Measurements from ENCODE around the gene IFT25.
"Not testable (repeated sequence)": the region's sequence is repeated elsewhere in the genome, so short reads cannot be mapped to it uniquely, and the experiment has no call there.

Gene IFT25

DNA sequence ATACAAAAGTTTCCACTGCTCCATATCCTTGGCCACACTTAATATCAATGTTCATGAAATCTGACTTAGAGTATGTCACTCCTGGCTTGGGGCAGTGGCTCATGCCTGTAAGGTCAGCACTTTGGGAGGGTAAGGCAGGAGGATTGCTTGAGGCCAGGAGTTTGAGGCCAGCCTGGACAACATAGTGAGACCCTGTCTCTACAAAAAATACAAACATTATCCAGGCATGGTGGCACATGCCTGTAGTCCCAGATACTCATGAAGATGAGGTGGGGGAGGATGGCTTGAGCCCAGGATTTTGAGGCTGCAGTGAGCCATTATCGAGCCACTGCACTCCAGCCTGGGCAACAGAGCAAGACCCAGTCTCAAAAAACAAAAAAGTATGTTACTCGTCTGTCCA lies 70.3 kb downstream of the IFT25 start:
- DNase-seq; H3K4ac ChIP-seq (ENCODE audit: low read depth, low read length); H3K4me1 ChIP-seq (ENCODE audit: control insufficient read depth in 1 of 2, insufficient read depth in 2 of 2, low read length in 2 of 2); H2AFZ ChIP-seq (ENCODE audit: insufficient read depth, low read length, poor library complexity); H3K79me2 ChIP-seq (ENCODE audit: control insufficient read depth, insufficient read depth, low read length, poor library complexity); H2BK120ac ChIP-seq (ENCODE audit: insufficient read depth, low read length, poor library complexity); H3K27ac ChIP-seq (ENCODE audit: low read depth, low read length); H3K4me3 ChIP-seq (ENCODE audit: low read depth, low read length); H4K12ac ChIP-seq (ENCODE audit: low read depth, low read length); H3K79me1 ChIP-seq (ENCODE audit: low read length); H3K9me3 ChIP-seq (ENCODE audit: insufficient read depth, low read depth, low read length); H2BK5ac ChIP-seq (ENCODE audit: low read depth, low read length, poor library complexity); H3K4me2 ChIP-seq (ENCODE audit: low read length); H3K9ac ChIP-seq (ENCODE audit: low read length); H3K14ac ChIP-seq (ENCODE audit: low read length); H4K91ac ChIP-seq (ENCODE audit: low read depth, low read length); H3K27me3 ChIP-seq (ENCODE audit: insufficient read depth, low read length); H3K23ac ChIP-seq (ENCODE audit: low read length); H2BK12ac ChIP-seq (ENCODE audit: low read length); H4K8ac ChIP-seq (ENCODE audit: low read depth, low read length); H3K18ac ChIP-seq (ENCODE audit: low read length); H2AK5ac ChIP-seq (ENCODE audit: low read length): not testable (repeated sequence)
- H3K36me3 ChIP-seq (ENCODE audit: control insufficient read depth in 1 of 2, insufficient read depth in 2 of 2, low read length in 2 of 2): peaks cover 8 to 12% of the 10 kb centered on the region in 2 experiments
- no CpG with 5 or more reads among the region's 2 CpGs for WGBS (ENCODE audit: extremely low coverage, insufficient coverage, insufficient read length)

- Histone ChIP-seq H3K36me3 (ENCODE audit: control insufficient read depth in 1 of 2, insufficient read depth in 2 of 2, low read length in 2 of 2) (peaks cover 7 to 8% of the 10 kb centered on the region in 2 experiments), H4K91ac (ENCODE audit: low read depth, low read length) (no peak overlapping the region), H3K18ac (ENCODE audit: low read length) (no peak overlapping the region), H3K9ac (ENCODE audit: low read length) (no peak overlapping the region), H2BK5ac (ENCODE audit: low read depth, low read length, poor library complexity) (no peak overlapping the region), H4K12ac (ENCODE audit: low read depth, low read length) (no peak overlapping the region), H3K23ac (ENCODE audit: low read length) (no peak overlapping the region), H4K8ac (ENCODE audit: low read depth, low read length) (no peak overlapping the region), H3K27me3 (ENCODE audit: insufficient read depth, low read length) (no peaks in the 10 kb centered on the region), H3K4me1 (ENCODE audit: control insufficient read depth in 1 of 2, insufficient read depth in 2 of 2, low read length in 2 of 2) (no peaks in the 10 kb centered on the region), H3K79me2 (ENCODE audit: control insufficient read depth, insufficient read depth, low read length, poor library complexity) (no peaks in the 10 kb centered on the region), H3K79me1 (ENCODE audit: low read length) (no peaks in the 10 kb centered on the region), H3K4ac (ENCODE audit: low read depth, low read length) (no peak overlapping the region), H3K4me3 (ENCODE audit: low read depth, low read length) (no peak overlapping the region), H2AK5ac (ENCODE audit: low read length) (no peak overlapping the region), H2BK120ac (ENCODE audit: insufficient read depth, low read length, poor library complexity) (no peak overlapping the region), H3K4me2 (ENCODE audit: low read length) (no peak overlapping the region), H2AFZ (ENCODE audit: insufficient read depth, low read length, poor library complexity) (no peak overlapping the region), H3K14ac (ENCODE audit: low read length) (no peak overlapping the region), H3K27ac (ENCODE audit: low read depth, low read length) (no peak overlapping the region), H3K9me3 (ENCODE audit: insufficient read depth, low read depth, low read length) (no peaks in the 10 kb centered on the region), H2BK12ac (ENCODE audit: low read length) (no peak overlapping the region)
- no CpG with 5 or more reads among the region's 5 CpGs for WGBS (ENCODE audit: extremely low coverage, insufficient coverage, insufficient read length)
- DNase-seq: no peak
These were observed 73.6 kb downstream of the IFT25 start for GRCh38 chr1:53871773-53872484.

Data from trophoblast cell (in vitro differentiated cells and primary cell).